HUES64 (cell line): ENCODE measurements around the gene PAPSS1.
"Not testable (repeated sequence)": the region's sequence is repeated elsewhere in the genome, so short reads cannot be mapped to it uniquely, and the experiment has no call there.

Experiments used
- H3K27ac ChIP-seq: 2 replicates; pipeline ENCODE4 v1.7.0; 2013; ENCODE audit warnings: low read depth, low read length, inconsistent platforms
- H3K27me3 ChIP-seq: 2 replicates; pipeline ENCODE4 v1.6.1; 2013; ENCODE audit warnings: mild to moderate bottlenecking, low read length; ENCODE audit not compliant: insufficient read depth
- H3K36me3 ChIP-seq: 2 replicates; pipeline ENCODE4 v1.6.1; 2013; ENCODE audit warnings: mild to moderate bottlenecking, low read length; ENCODE audit not compliant: insufficient read depth
- H3K4me1 ChIP-seq: 2 replicates; pipeline ENCODE4 v1.6.1; 2013; ENCODE audit warnings: mild to moderate bottlenecking, low read length, moderate library complexity; ENCODE audit not compliant: insufficient read depth
- H3K4me3 ChIP-seq: 2 replicates; pipeline ENCODE4 v1.5.1; 2013; ENCODE audit warnings: mild to moderate bottlenecking, low read length, moderate library complexity
- H3K9ac ChIP-seq: 2 replicates; pipeline ENCODE4 v1.6.1; 2013; ENCODE audit warnings: mild to moderate bottlenecking, low read depth, low read length
- H3K9me3 ChIP-seq: 2 replicates; pipeline ENCODE4 v1.6.1; 2013; ENCODE audit warnings: low read depth, low read length; ENCODE audit not compliant: insufficient read depth
- WGBS: fragments of 150-250, 120-280 bp; methylation state at CpG from one replicate; pipeline ENCODE4 v1.1.7; 2013; ENCODE audit warnings: missing lambda C conversion rate; 5-methylcytosine and 5-hydroxymethylcytosine counted together

Gene PAPSS1

GRCh38 chr4:107683873-107684272 is 36.2 kb downstream of the PAPSS1 start:
- Histone ChIP-seq H3K9me3 (no peaks in the 10 kb centered on the region), H3K27me3 (no peaks in the 10 kb centered on the region), H3K4me1 (peaks cover 13% of the 10 kb centered on the region), H3K36me3 (peaks cover 47% of the 10 kb centered on the region), H3K9ac (no peak overlapping the region), H3K27ac (no peak overlapping the region), H3K4me3 (no peak overlapping the region)

DNA sequence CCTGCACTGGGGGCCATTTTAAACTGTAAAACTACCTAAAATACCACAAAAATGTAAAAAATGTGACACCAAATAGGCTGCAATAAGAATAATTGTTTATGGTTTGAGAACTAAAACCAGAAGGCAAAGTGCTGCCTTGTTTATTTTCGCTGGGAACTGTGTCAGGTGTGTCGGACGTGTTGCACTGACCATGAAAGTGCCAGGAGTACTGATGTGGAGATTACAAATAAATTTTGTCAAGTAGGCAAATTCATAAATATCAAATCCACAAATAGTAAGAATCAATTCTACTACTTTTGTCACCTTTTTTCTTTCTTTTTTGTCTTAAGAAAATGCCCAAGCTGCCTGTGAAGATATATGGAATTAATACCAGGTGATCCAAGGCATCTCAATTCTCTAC is 37.7 kb downstream of the PAPSS1 start:
- Histone ChIP-seq H3K9me3 (no peaks in the 10 kb centered on the region), H3K27ac (no peak overlapping the region), H3K4me1 (peaks cover 5% of the 10 kb centered on the region; the same call in 1 of the 2 replicates), H3K4me3 (no peak overlapping the region), H3K36me3 (peaks cover 58% of the 10 kb centered on the region), H3K27me3 (no peaks in the 10 kb centered on the region), H3K9ac (no peak overlapping the region)
- 93% methylated on average over 3 of the region's 3 CpGs for WGBS

DNA sequence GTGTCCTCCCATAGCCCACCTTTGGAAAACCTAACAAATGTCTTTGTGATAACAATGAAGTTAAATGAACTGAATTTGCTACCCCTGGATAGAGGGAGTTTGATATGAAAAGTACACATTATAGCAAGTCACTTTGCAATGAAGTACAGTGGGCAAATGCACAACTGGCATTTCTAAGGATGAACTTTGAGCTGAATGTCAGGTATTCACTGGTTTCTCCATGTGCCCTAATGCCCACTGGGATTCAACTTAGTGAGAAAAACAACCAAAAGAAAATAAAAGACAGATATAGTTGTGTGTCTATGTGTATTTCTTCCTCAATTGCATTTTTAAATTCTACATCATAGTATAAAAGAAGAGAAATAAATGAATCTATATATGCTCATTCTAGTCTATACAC is 51.0 kb downstream of the PAPSS1 start:
- no peak overlapping the region for H3K4me3 ChIP-seq
- H3K9ac ChIP-seq = no peak overlapping the region

DNA sequence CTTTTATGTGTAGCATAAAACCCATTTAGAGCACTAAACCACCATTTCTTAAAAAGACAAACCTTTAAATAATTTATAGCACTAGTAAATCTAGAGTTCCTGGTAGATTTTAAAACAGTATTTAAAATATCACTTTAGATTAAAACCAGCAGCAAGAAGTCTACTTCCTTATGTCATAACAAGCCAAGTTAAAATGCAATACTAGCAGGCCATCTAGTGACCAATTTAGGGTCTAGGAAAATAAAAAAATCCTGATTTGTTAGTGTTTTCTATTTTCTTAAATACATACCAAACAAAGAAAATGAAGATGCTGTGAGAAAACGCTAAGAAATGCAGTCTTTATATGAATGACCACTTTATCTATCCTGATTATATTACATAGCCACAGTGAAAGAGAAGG is 53.9 kb downstream of the PAPSS1 start:
- Histone ChIP-seq H3K4me3 (no peak overlapping the region), H3K27ac (no peak overlapping the region), H3K27me3 (no peaks in the 10 kb centered on the region), H3K4me1 (peaks cover 8% of the 10 kb centered on the region; the same call in 1 of the 2 replicates), H3K36me3 (peaks cover 12% of the 10 kb centered on the region), H3K9ac (no peak overlapping the region), H3K9me3 (no peaks in the 10 kb centered on the region)
- WGBS = no CpG with 5 or more reads among the region's 1 CpG

More for the DNA sequence above, 51.0 kb downstream of the PAPSS1 start:
- Histone ChIP-seq H3K27ac (no peak overlapping the region), H3K4me1 (peaks cover 8% of the 10 kb centered on the region; the same call in 1 of the 2 replicates), H3K36me3 (peaks cover 19% of the 10 kb centered on the region), H3K27me3 (no peaks in the 10 kb centered on the region), H3K9me3 (no peaks in the 10 kb centered on the region)

GRCh38 chr4:107665001-107665400 is 55.0 kb downstream of the PAPSS1 start:
- Histone ChIP-seq H3K4me1 (peaks cover 8% of the 10 kb centered on the region; the same call in 1 of the 2 replicates), H3K9ac (no peak overlapping the region), H3K27ac (no peak overlapping the region), H3K27me3 (no peaks in the 10 kb centered on the region), H3K4me3 (no peak overlapping the region), H3K36me3 (peaks cover 4% of the 10 kb centered on the region; the same call in 1 of the 2 replicates), H3K9me3 (no peaks in the 10 kb centered on the region)
- 100% methylated on average over 1 of the region's 1 CpG for WGBS

GRCh38 chr4:107658400-107659336 is 61.4 kb downstream of the PAPSS1 start:
- no peak overlapping the region for H3K27ac ChIP-seq
- H3K27me3 ChIP-seq = no peaks in the 10 kb centered on the region
- 93% methylated on average over 4 of the region's 4 CpGs for WGBS

GRCh38 chr4:107655289-107655688 is 64.7 kb downstream of the PAPSS1 start:
- H3K36me3 ChIP-seq = peaks cover 44% of the 10 kb centered on the region
- H3K9ac ChIP-seq = no peak overlapping the region
- no peak overlapping the region for H3K4me3 ChIP-seq
- H3K27ac ChIP-seq = no peak overlapping the region
- H3K9me3 ChIP-seq = no peaks in the 10 kb centered on the region
- peaks cover 19% of the 10 kb centered on the region for H3K4me1 ChIP-seq
- H3K27me3 ChIP-seq = no peaks in the 10 kb centered on the region

More at GRCh38 chr4:107658400-107659336, 61.4 kb downstream of the PAPSS1 start:
- Histone ChIP-seq H3K36me3 (peaks cover 19% of the 10 kb centered on the region; the same call in 1 of the 2 replicates), H3K4me3 (no peak overlapping the region), H3K4me1 (peaks cover 17% of the 10 kb centered on the region), H3K9ac (no peak overlapping the region), H3K9me3 (no peaks in the 10 kb centered on the region)

DNA sequence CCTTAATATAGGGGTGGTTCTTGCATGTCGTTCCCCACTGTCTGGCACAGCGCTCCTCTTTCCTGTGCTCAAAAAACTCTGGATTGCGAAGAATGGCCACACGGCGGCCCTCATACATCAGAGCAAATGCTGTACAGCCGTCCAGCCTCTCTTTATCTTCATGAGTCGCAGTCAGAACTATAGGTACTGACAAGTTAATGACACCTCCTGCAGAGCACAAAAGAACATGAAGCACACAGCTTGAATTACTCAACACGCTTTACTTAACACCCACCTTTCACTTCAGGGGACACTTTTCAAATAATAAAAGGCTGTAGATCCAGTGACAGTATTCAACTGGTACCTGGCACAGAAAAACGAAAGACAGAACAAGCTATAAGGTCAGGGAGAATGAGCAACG is 65.3 kb downstream of the PAPSS1 start:
- H3K9ac ChIP-seq = no peak overlapping the region
- no peak overlapping the region for H3K27ac ChIP-seq
- H3K4me3 ChIP-seq = no peak overlapping the region
- no peaks in the 10 kb centered on the region for H3K9me3 ChIP-seq
- peaks cover 44% of the 10 kb centered on the region for H3K36me3 ChIP-seq
- peaks cover 24% of the 10 kb centered on the region for H3K4me1 ChIP-seq
- WGBS = 66% methylated on average over 10 of the region's 10 CpGs
- no peaks in the 10 kb centered on the region for H3K27me3 ChIP-seq

GRCh38 chr4:107651408-107651807 is 68.6 kb downstream of the PAPSS1 start:
- peaks cover 36% of the 10 kb centered on the region for H3K36me3 ChIP-seq
- 92% methylated on average over 2 of the region's 3 CpGs for WGBS

GRCh38 chr4:107650251-107650650 is 69.8 kb downstream of the PAPSS1 start:
- peaks cover 36% of the 10 kb centered on the region for H3K36me3 ChIP-seq

More at GRCh38 chr4:107651408-107651807, 68.6 kb downstream of the PAPSS1 start:
- H3K4me1 ChIP-seq = peaks cover 42% of the 10 kb centered on the region
- H3K27ac ChIP-seq, H3K9ac ChIP-seq, H3K4me3 ChIP-seq, H3K9me3 ChIP-seq, H3K27me3 ChIP-seq: not testable (repeated sequence)

GRCh38 chr4:107648178-107648991 is 71.6 kb downstream of the PAPSS1 start:
- WGBS = 88% methylated on average over 8 of the region's 8 CpGs
- Histone ChIP-seq H3K27ac (no peak overlapping the region), H3K4me3 (no peak overlapping the region), H3K9ac (no peak overlapping the region), H3K9me3 (no peaks in the 10 kb centered on the region), H3K36me3 (peaks cover 42% of the 10 kb centered on the region), H3K27me3 (no peaks in the 10 kb centered on the region; the same call in 1 of the 2 replicates), H3K4me1 (peaks cover 23% of the 10 kb centered on the region)

More at GRCh38 chr4:107650251-107650650, 69.8 kb downstream of the PAPSS1 start:
- H3K4me3 ChIP-seq = no peak overlapping the region
- H3K27ac ChIP-seq = no peak overlapping the region
- peaks cover 40% of the 10 kb centered on the region for H3K4me1 ChIP-seq
- H3K27me3 ChIP-seq = no peaks in the 10 kb centered on the region; the same call in 1 of the 2 replicates
- H3K9me3 ChIP-seq = no peaks in the 10 kb centered on the region
- no peak overlapping the region for H3K9ac ChIP-seq
